Measurements from ENCODE around the gene ZNF420. TPM values are rescaled to one million over a fixed set of nuclear protein-coding genes. Genes with fewer than 3 reads are reported as not detected.

The ZNF420 gene
- total RNA-seq, 1 experiment from 2014 or later = 12.3 TPM

GRCh38 chr19:37128821-37129177, 50.6 kb downstream of the ZNF420 start:
- Mint-ChIP-seq H3K9me3 (peaks cover 99% of the 10 kb centered on the region), H3K27ac (no peak overlapping the region), H3K36me3 (peaks cover 96% of the 10 kb centered on the region), H3K27me3 (ENCODE audit: low read depth) (peaks cover 51% of the 10 kb centered on the region), H3K4me3 (no peak overlapping the region), H3K4me1 (no peaks in the 10 kb centered on the region)
- POLR2A ChIA-PET = no interaction called here
- ATAC-seq = no peak
- CTCF ChIA-PET = no interaction called here
- no peak for DNase-seq (ENCODE audit: low spot score)
- TF ChIP-seq OVOL2 (CRISPR knock-in tag; IDR thresholded peaks at IDR 0.05; ENCODE audit: borderline replicate concordance) = no peak
- TF ChIP-seq KAT7 (CRISPR knock-in tag; IDR thresholded peaks at IDR 0.05; ENCODE audit: borderline replicate concordance) = no peak
- no peak for TF ChIP-seq USF2 (CRISPR knock-in tag; IDR thresholded peaks at IDR 0.05)

- CTCF ChIA-PET = no interaction called here
- TF ChIP-seq ZNF219 (CRISPR knock-in tag; IDR thresholded peaks at IDR 0.05; ENCODE audit: borderline replicate concordance) (no peak), RORB (CRISPR knock-in tag; IDR thresholded peaks at IDR 0.05) (no peak), NFE2L1 (CRISPR knock-in tag; IDR thresholded peaks at IDR 0.05) (no peak), MYBL2 (CRISPR knock-in tag; IDR thresholded peaks at IDR 0.05) (no peak), AFF4 (CRISPR knock-in tag; IDR thresholded peaks at IDR 0.05; ENCODE audit: borderline replicate concordance) (no peak), CTCF (IDR thresholded peaks at IDR 0.05) (no peak), NR1H2 (CRISPR knock-in tag; IDR thresholded peaks at IDR 0.05) (no peak), SMAD4 (CRISPR knock-in tag; IDR thresholded peaks at IDR 0.05) (no peak), MLX (CRISPR knock-in tag; IDR thresholded peaks at IDR 0.05) (no peak), ZNF396 (CRISPR knock-in tag; IDR thresholded peaks at IDR 0.05; ENCODE audit: borderline replicate concordance) (no peak), USF2 (CRISPR knock-in tag; IDR thresholded peaks at IDR 0.05) (no peak), CBFB (CRISPR knock-in tag; IDR thresholded peaks at IDR 0.05; ENCODE audit: low read depth) (no peak), FOXP1 (CRISPR knock-in tag; IDR thresholded peaks at IDR 0.05; ENCODE audit: borderline replicate concordance) (no peak), ZMAT4 (CRISPR knock-in tag; IDR thresholded peaks at IDR 0.05) (no peak), ZNF425 (CRISPR knock-in tag; conservative IDR thresholded peaks at IDR 0.05) (no peak), OVOL2 (CRISPR knock-in tag; IDR thresholded peaks at IDR 0.05; ENCODE audit: borderline replicate concordance) (no peak), FOXP4 (CRISPR knock-in tag; IDR thresholded peaks at IDR 0.05) (no peak)
- no peak overlapping the region for H3K4me3 Mint-ChIP-seq
- H3K36me3 Mint-ChIP-seq = peaks cover 70% of the 10 kb centered on the region
- POLR2A ChIA-PET = interaction anchor here (0.5 kb wide), 1 partner anchor 86 kb away, joined by 3 read pairs; no protein-coding TSS in a partner anchor
- no peak for ATAC-seq
- H3K4me1 Mint-ChIP-seq = no peaks in the 10 kb centered on the region
- no peak overlapping the region for H3K27ac Mint-ChIP-seq
- peaks cover 87% of the 10 kb centered on the region for H3K9me3 Mint-ChIP-seq
- H3K27me3 Mint-ChIP-seq (ENCODE audit: low read depth) = peaks cover 53% of the 10 kb centered on the region
- no peak for DNase-seq (ENCODE audit: low spot score)
These were observed 57.9 kb downstream of the ZNF420 start for GRCh38 chr19:37136111-37136510.

All from WTC11 (cell line).